Endodermal cell (in vitro differentiated cells): ENCODE results near the gene PSMC6. TPM values are rescaled to one million over a fixed set of nuclear protein-coding genes. Genes with fewer than 3 reads are reported as not detected.
"Not testable (repeated sequence)": the region's sequence is repeated elsewhere in the genome, so short reads cannot be mapped to it uniquely, and the experiment has no call there.

Source experiments
- DNase-seq: peaks from one replicate; pipeline ENCODE4 v3.0.0-alpha.2; 2017
- H3K27ac ChIP-seq: 2 replicates; pipeline ENCODE4 v1.5.1; 2013; ENCODE audit warnings: mild to moderate bottlenecking, low read depth, low read length, moderate library complexity
- H3K27me3 ChIP-seq: 2 replicates; pipeline ENCODE4 v1.6.1; 2013; ENCODE audit warnings: mild to moderate bottlenecking, low read length, moderate library complexity; ENCODE audit not compliant: insufficient read depth, control insufficient read depth, poor library complexity, severe bottlenecking
- H3K36me3 ChIP-seq: 2 replicates; pipeline ENCODE4 v1.7.0; 2013; ENCODE audit warnings: mild to moderate bottlenecking, low read length, moderate library complexity; ENCODE audit not compliant: control insufficient read depth, insufficient read depth
- H3K4me1 ChIP-seq: one replicate; pipeline ENCODE4 v1.7.0; 2013; ENCODE audit warnings: low read length; ENCODE audit not compliant: control insufficient read depth, insufficient read depth
- H3K4me3 ChIP-seq: 2 replicates; pipeline ENCODE4 v1.5.1; 2013; ENCODE audit warnings: mild to moderate bottlenecking, low read length, moderate library complexity
- H3K9ac ChIP-seq: 2 replicates; pipeline ENCODE4 v1.6.1; 2013; ENCODE audit warnings: mild to moderate bottlenecking, low read length, moderate library complexity; ENCODE audit not compliant: poor library complexity, severe bottlenecking; ENCODE audit errors: extremely low read depth
- H3K9me3 ChIP-seq: 2 replicates; pipeline ENCODE4 v1.6.1; 2013; ENCODE audit warnings: mild to moderate bottlenecking, low read length, moderate library complexity; ENCODE audit not compliant: control insufficient read depth
- H3K27ac Mint-ChIP-seq: 2 replicates; pipeline ENCODE4 v1.8.0; 2020; ENCODE audit warnings: mixed read lengths
- H3K27me3 Mint-ChIP-seq: 2 replicates; pipeline ENCODE4 v1.8.0; 2021; ENCODE audit warnings: mild to moderate bottlenecking, mixed read lengths; ENCODE audit not compliant: insufficient read depth
- H3K36me3 Mint-ChIP-seq: 2 replicates; pipeline ENCODE4 v1.8.0; 2020; ENCODE audit warnings: low read depth, mixed read lengths
- H3K4me1 Mint-ChIP-seq: 2 replicates; pipeline ENCODE4 v1.8.0; 2020; ENCODE audit warnings: mixed read lengths
- H3K4me3 Mint-ChIP-seq: 2 replicates; pipeline ENCODE4 v1.8.0; 2020; ENCODE audit warnings: mild to moderate bottlenecking, moderate library complexity, mixed read lengths
- H3K9me3 Mint-ChIP-seq: 2 replicates; pipeline ENCODE4 v1.8.0; 2020; ENCODE audit warnings: mild to moderate bottlenecking, mixed read lengths
- CTCF ChIP-seq: fragments of 200-600 bp; sonication (generic); conservative IDR thresholded peaks from 2 replicates; pipeline ENCODE4 v1.5.0; 2021; ENCODE audit warnings: antibody characterized with exemption, mild to moderate bottlenecking
- WGBS, 2 experiments: methylation state at CpG; one replicate each; pipeline versions ENCODE4 v1.1.5 to v1.1.7; 2013; ENCODE audit warnings: missing lambda C conversion rate in 2 of 2, mixed read lengths in 1 of 2; ENCODE audit not compliant: insufficient coverage in 1 of 2, insufficient read length in 1 of 2; 5-methylcytosine and 5-hydroxymethylcytosine counted together
- total RNA-seq, 2 donors: library from RNA; stranded (reverse); fragmentation: NEBNext Ultra II Directional in 1 of 2; extraction: Animal tissue kit (Norgen Biotek cat#: 25700) in 1 of 2; gene quantifications; 2 replicates in 1 of 2; 3 replicates in 1 of 2; pipeline ENCODE4 v1.2.1, GENCODE V29; 2021

The PSMC6 gene
- total RNA-seq, 2 donors from 2014 or later: 102 to 121 TPM

GRCh38 chr14:52755607-52756316, 48.8 kb downstream of the PSMC6 start:
- no peak overlapping the region for H3K27ac Mint-ChIP-seq
- peaks cover 41% of the 10 kb centered on the region for H3K36me3 Mint-ChIP-seq
- Histone ChIP-seq H3K27ac (no peak overlapping the region), H3K27me3 (no peaks in the 10 kb centered on the region), H3K4me3 (no peak overlapping the region), H3K4me1 (no peaks in the 10 kb centered on the region), H3K36me3 (peaks cover 46% of the 10 kb centered on the region), H3K9me3 (no peaks in the 10 kb centered on the region), H3K9ac (no peak overlapping the region)
- H3K9me3 Mint-ChIP-seq: no peaks in the 10 kb centered on the region
- H3K4me3 Mint-ChIP-seq: no peak overlapping the region
- H3K4me1 Mint-ChIP-seq: no peaks in the 10 kb centered on the region
- 96 to 100% methylated on average over 2 to 4 of the region's 5 CpGs for WGBS, 2 experiments
- DNase-seq: no peak
- H3K27me3 Mint-ChIP-seq: no peaks in the 10 kb centered on the region
- TF ChIP-seq CTCF: no peak

GRCh38 chr14:52759145-52759544, 52.1 kb downstream of the PSMC6 start:
- no peak for TF ChIP-seq CTCF
- Histone ChIP-seq H3K27ac (no peak overlapping the region), H3K9ac (no peak overlapping the region), H3K4me3 (no peak overlapping the region), H3K27me3 (no peaks in the 10 kb centered on the region), H3K9me3 (no peaks in the 10 kb centered on the region), H3K36me3 (peaks cover 37% of the 10 kb centered on the region), H3K4me1 (no peaks in the 10 kb centered on the region)
- DNase-seq: no peak
- Mint-ChIP-seq H3K4me1 (no peaks in the 10 kb centered on the region), H3K27ac (no peak overlapping the region), H3K36me3 (peaks cover 51% of the 10 kb centered on the region), H3K27me3 (no peaks in the 10 kb centered on the region), H3K4me3 (no peak overlapping the region), H3K9me3 (no peaks in the 10 kb centered on the region)
- no CpG with 5 or more reads among the region's 1 CpG for WGBS, 2 experiments

- H3K4me1 Mint-ChIP-seq, H3K4me3 ChIP-seq, H3K9ac ChIP-seq, DNase-seq, H3K27me3 Mint-ChIP-seq, H3K4me1 ChIP-seq, H3K27me3 ChIP-seq, H3K4me3 Mint-ChIP-seq, H3K9me3 ChIP-seq, H3K9me3 Mint-ChIP-seq, H3K27ac ChIP-seq, H3K27ac Mint-ChIP-seq: not testable (repeated sequence)
- H3K36me3 ChIP-seq: peaks cover 51% of the 10 kb centered on the region
- 97 to 100% methylated on average over 1 to 4 of the region's 4 CpGs for WGBS, 2 experiments
- peaks cover 65% of the 10 kb centered on the region for H3K36me3 Mint-ChIP-seq
These were observed 55.9 kb downstream of the PSMC6 start for GRCh38 chr14:52762923-52763322.
